Lung (tissue), 12 donors: ENCODE measurements around the gene CCDC57. TPM values are rescaled to one million over a fixed set of nuclear protein-coding genes. Genes with fewer than 3 reads are reported as not detected.

Experiments
- ATAC-seq: fragments of 200-7000 bp; cut with Tn5 transposase; one replicate; pipeline ENCODE4 v1.9.1; 2020; ENCODE audit warnings: moderate number of reproducible peaks; ENCODE audit not compliant: insufficient read depth, low FRiP score
- DNase-seq, 3 donors: peaks; one replicate each; pipeline ENCODE4 v3.0.0-alpha.2; 2013 to 2017
- H3K27ac ChIP-seq, 2 donors: one replicate each; pipeline ENCODE4 v1.5.1; 2013; ENCODE audit warnings: mild to moderate bottlenecking in 2 of 2, moderate library complexity in 2 of 2, control low read depth in 1 of 2, inconsistent platforms in 1 of 2, low read depth in 1 of 2, low read length in 1 of 2
- H3K27me3 ChIP-seq, 3 donors: one replicate each; pipeline ENCODE4 v1.5.1; 2013; ENCODE audit warnings: low read length in 2 of 3; ENCODE audit not compliant: control insufficient read depth in 3 of 3, insufficient read depth in 3 of 3
- H3K36me3 ChIP-seq, 4 donors: one replicate each; pipeline ENCODE4 v1.5.1; 2013; ENCODE audit warnings: low read length in 4 of 4, mild to moderate bottlenecking in 1 of 4, moderate library complexity in 1 of 4; ENCODE audit not compliant: control insufficient read depth in 4 of 4, insufficient read depth in 4 of 4
- H3K4me1 ChIP-seq, 5 donors: one replicate each; pipeline ENCODE4 v1.5.1; 2013; ENCODE audit warnings: low read length in 5 of 5, mild to moderate bottlenecking in 2 of 5, moderate library complexity in 1 of 5; ENCODE audit not compliant: control insufficient read depth in 5 of 5, insufficient read depth in 5 of 5
- H3K4me3 ChIP-seq: one replicate; pipeline ENCODE4 v1.5.1; 2013; ENCODE audit warnings: mild to moderate bottlenecking, control low read depth, moderate library complexity
- H3K9ac ChIP-seq, 2 donors: one replicate each; pipeline ENCODE4 v1.5.1; 2013; ENCODE audit warnings: low read length in 2 of 2, control low read depth in 1 of 2; ENCODE audit not compliant: insufficient read depth in 1 of 2
- H3K9me3 ChIP-seq, 4 donors: one replicate each; pipeline ENCODE4 v1.5.1; 2013; ENCODE audit warnings: low read length in 3 of 4, mild to moderate bottlenecking in 1 of 4, moderate library complexity in 1 of 4; ENCODE audit not compliant: control insufficient read depth in 4 of 4, insufficient read depth in 3 of 4
- WGBS, 2 donors: extraction: QIAGEN DNeasy Blood & Tissue Kit; methylation state at CpG; one replicate each; pipeline ENCODE4 v1.1.7; 2013; 5-methylcytosine and 5-hydroxymethylcytosine counted together
- polyA plus RNA-seq, 2 donors: library from polyadenylated mRNA; stranded (reverse); fragments of 200-250 nt; gene quantifications; one replicate each; pipeline ENCODE4 v1.2.1, GENCODE V29; 2013
- total RNA-seq, 2 donors: library from RNA; depleted of rRNA in 1 of 2; stranded (reverse); fragments of >200 nt in 1 of 2; gene quantifications; one replicate each; pipeline ENCODE4 v1.2.1, GENCODE V29; 2014 to 2021
- TF ChIP-seq, protein P1 (sequence below): IDR thresholded peaks from 2 replicates; pipeline ENCODE4 v1.5.1; 2012; ENCODE audit warnings: mild to moderate bottlenecking; ENCODE audit errors: control extremely low read depth, extremely low read depth
- donor health status: control.
- donor health status: control.
- donor health status: Bipolar disorder and iron deficiency.
- donor health status: healthy.
- donor health status: DM: yes; HTN: yes; CAD: no.

Gene CCDC57
- total and polyA plus RNA-seq, 4 donors = 33.2 to 128 (median 74.9) TPM

DNA sequence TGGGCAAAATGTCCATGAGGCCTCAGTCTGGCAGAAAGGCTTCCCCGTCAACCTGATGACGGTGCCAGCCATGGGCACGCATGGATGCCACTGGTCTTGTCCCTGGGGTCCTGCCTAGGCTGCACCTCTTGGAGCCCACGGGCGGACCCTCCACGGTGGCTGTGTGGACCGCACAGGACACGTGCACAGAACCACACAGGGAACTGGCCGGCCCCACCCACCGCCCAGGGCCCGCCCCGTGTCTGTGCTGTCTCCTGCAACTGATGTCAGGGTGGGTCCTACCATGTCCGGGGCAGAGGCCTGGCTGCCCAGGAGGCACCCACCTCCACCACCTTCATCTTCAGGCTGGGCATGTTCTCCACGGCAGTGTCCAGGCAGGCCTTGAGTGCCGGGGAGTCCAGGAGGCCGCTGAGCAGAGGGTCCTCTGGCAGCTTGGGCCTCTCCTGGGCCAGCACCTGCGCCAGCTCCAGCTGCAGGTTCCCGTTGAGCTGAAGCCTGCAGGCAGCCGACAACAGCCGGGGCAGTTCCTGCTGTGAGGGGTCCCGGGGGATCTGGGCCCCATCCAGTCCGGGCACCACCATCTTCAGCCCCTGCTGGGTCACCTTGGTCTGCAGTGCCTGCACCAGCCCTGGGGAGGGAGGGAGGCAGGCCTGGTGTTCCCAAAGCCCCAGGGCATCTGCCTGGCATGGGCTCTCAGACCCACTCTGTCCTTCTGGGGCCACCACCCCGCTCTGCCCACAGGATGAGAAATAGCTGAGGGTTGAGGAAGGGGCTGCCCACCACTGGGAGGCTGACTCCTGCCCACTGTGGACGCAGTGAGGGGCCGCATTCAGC lies 126.5 kb downstream of the CCDC57 start:
- ATAC-seq (no peak), DNase-seq (no peak)
- 90 to 94% methylated on average over 25 of the region's 25 CpGs for WGBS, 2 donors
- Histone ChIP-seq H3K27ac (no peak overlapping the region), H3K9ac (no peak overlapping the region), H3K27me3 (no peaks in the 10 kb centered on the region), H3K9me3 (no peaks in the 10 kb centered on the region), H3K4me3 (no peak overlapping the region), H3K36me3 (peaks cover 4 to 99% (median 20%) of the 10 kb centered on the region in 4 donors), H3K4me1 (no peaks in the 10 kb centered on the region)
- TF ChIP-seq, protein P1, sequence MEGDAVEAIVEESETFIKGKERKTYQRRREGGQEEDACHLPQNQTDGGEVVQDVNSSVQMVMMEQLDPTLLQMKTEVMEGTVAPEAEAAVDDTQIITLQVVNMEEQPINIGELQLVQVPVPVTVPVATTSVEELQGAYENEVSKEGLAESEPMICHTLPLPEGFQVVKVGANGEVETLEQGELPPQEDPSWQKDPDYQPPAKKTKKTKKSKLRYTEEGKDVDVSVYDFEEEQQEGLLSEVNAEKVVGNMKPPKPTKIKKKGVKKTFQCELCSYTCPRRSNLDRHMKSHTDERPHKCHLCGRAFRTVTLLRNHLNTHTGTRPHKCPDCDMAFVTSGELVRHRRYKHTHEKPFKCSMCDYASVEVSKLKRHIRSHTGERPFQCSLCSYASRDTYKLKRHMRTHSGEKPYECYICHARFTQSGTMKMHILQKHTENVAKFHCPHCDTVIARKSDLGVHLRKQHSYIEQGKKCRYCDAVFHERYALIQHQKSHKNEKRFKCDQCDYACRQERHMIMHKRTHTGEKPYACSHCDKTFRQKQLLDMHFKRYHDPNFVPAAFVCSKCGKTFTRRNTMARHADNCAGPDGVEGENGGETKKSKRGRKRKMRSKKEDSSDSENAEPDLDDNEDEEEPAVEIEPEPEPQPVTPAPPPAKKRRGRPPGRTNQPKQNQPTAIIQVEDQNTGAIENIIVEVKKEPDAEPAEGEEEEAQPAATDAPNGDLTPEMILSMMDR = no peak

DNA sequence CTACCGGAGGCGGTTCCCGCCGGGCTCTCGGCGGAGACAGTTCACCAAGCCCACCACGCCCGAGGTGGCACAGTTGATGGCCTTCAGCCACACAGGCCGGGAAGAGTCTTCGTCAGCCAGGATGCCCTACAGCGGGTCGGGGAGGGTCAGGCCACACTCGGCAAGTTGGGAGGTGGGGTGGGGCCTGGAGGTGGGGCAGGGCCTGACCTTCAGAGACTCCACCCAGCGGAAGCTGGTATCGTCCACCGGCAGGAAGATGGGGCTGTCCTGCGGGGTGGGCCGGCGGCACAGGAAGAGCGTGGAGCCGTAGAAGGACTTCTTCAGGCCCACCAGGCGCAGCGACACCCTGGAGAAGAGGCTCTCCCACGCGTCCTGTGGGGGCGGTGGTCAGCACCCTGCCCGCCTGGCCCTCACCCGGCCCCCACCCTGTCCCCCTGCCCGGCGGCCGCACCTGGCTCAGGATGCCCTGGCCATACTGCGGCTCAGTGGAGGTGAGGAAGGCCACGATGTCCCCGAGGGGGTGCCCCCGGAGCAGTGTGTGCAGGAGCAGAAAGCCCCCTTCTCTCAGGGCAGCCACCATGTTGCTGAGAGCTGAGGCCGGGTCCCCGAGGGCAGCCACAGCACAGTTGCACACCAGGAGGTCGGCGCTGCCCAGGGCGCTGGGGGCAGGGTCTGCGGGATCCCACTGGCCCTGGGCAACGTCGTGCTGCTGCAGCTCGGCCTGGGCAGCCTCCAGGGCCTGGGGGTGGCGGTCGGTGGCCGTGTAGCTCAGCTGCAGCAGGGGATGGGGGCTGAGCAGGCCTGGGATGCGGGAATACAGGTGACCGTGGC lies 127.4 kb downstream of the CCDC57 start:
- no peak for DNase-seq
- WGBS, 2 donors = 89 to 90% methylated on average over 44 to 49 of the region's 49 CpGs

DNA sequence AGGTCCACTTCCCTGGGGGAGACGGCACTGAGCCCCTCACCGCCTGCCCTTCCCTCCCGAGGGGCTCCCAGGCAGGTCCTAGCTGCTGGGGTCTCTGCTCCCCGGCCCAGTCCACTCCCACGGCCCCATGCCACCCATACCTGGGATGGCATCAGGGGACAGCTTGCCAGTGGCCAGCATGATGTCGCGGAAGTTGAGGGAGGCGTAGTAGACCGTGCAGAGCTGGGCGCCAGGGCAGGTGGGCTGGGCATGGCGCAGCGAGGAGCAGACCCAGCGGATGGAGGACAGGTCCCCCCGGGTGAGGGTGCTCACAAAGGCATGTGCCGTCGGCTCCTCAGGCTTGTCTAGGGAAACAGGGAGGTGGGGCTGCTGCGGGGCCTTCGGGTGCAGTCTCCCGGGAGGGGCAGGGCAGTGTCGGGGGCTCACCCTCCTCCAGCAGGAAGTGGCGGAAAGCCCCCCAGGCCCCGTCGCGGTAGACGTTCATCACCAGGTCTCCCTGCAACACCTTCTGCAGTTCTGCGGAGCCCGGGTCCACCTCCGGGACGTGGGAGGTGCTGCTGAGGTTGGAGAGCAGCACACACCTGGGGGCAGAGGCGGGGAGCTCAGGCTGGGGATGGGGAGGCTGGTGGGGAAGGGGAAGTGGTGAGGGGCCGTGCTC lies 128.1 kb downstream of the CCDC57 start:
- no peak overlapping the region for H3K9ac ChIP-seq
- no peak for DNase-seq

More for the DNA sequence above, 127.4 kb downstream of the CCDC57 start:
- TF ChIP-seq, protein P1 = no peak
- Histone ChIP-seq H3K9ac (no peak overlapping the region), H3K4me3 (no peak overlapping the region), H3K27ac (no peak overlapping the region), H3K4me1 (no peaks in the 10 kb centered on the region), H3K9me3 (no peaks in the 10 kb centered on the region), H3K27me3 (no peaks in the 10 kb centered on the region), H3K36me3 (peaks cover 4 to 99% (median 20%) of the 10 kb centered on the region in 4 donors)
- no peak for ATAC-seq

More for the DNA sequence above, 128.1 kb downstream of the CCDC57 start:
- H3K9me3 ChIP-seq = no peaks in the 10 kb centered on the region
- H3K4me1 ChIP-seq = no peaks in the 10 kb centered on the region
- no peaks in the 10 kb centered on the region for H3K27me3 ChIP-seq
- TF ChIP-seq, protein P1 = no peak
- H3K4me3 ChIP-seq = no peak overlapping the region
- H3K27ac ChIP-seq = no peak overlapping the region
- no peak for ATAC-seq
- 93 to 94% methylated on average over 31 of the region's 31 CpGs for WGBS, 2 donors
- peaks cover 4 to 98% (median 20%) of the 10 kb centered on the region in 4 donors for H3K36me3 ChIP-seq
